Right lobe of liver (tissue), 4 donors: Measurements from ENCODE around the gene SYAP1.
"Not testable (repeated sequence)": the region's sequence is repeated elsewhere in the genome, so short reads cannot be mapped to it uniquely, and the experiment has no call there.

ENCODE experiments used
- CTCF ChIP-seq, 4 donors: fragments of 200-600 bp in 3 of 4; fragments of 450-650 bp in 1 of 4; IDR thresholded peaks; one replicate each; pipeline versions ENCODE4 v1.5.1 to v1.8.0; 2016 to 2022; ENCODE audit warnings: antibody characterized with exemption in 4 of 4, mild to moderate bottlenecking in 2 of 4
- POLR2A ChIP-seq: fragments of 450-650 bp; IDR thresholded peaks from one replicate; pipeline ENCODE4 v1.6.1; 2017; ENCODE audit warnings: antibody characterized with exemption, mild to moderate bottlenecking
- donor health status: DM: no; HTN: no; CAD: no.
- donor health status: DM: no; HTN: no; CAD: no.
- donor health status: DM: no; HTN: yes; CAD: no.

- not testable (repeated sequence) for TF ChIP-seq CTCF (IDR thresholded peaks at IDR 0.05); POLR2A
These were observed 42.1 kb downstream of the SYAP1 start for GRCh38 chrX:16761500-16761899.
